Gastroesophageal sphincter (tissue), 4 donors: ENCODE data around the gene THTPA. TPM values are rescaled to one million over a fixed set of nuclear protein-coding genes. Genes with fewer than 3 reads are reported as not detected.
A peak's percentile ranks its signal among the peaks of the same experiment; 100 is the strongest.

Experiments used
- ATAC-seq: fragments of 150-250 bp; one replicate; pipeline ENCODE4 v1.9.1; 2016; ENCODE audit warnings: mild to moderate bottlenecking, moderate library complexity
- H3K27ac ChIP-seq, 4 donors: fragments of 200-600 bp; sonication (generic) in 3 of 4; 1 replicate in 3 of 4; 2 replicates in 1 of 4; pipeline ENCODE4 v1.5.1; 2016 to 2019
- H3K27me3 ChIP-seq: fragments of 200-600 bp; sonication (generic); one replicate; pipeline ENCODE4 v1.5.1; 2019
- H3K36me3 ChIP-seq, 2 donors: fragments of 200-600 bp; sonication (generic); one replicate each; pipeline ENCODE4 v1.5.1; 2019; ENCODE audit warnings: control low read depth in 1 of 2
- H3K4me1 ChIP-seq, 3 donors: fragments of 200-600 bp; sonication (generic); 1 replicate in 2 of 3; 2 replicates in 1 of 3; pipeline ENCODE4 v1.5.1; 2016 to 2019; ENCODE audit warnings: control low read depth in 2 of 3
- H3K4me3 ChIP-seq, 2 donors: fragments of 200-600 bp; sonication (generic); one replicate each; pipeline ENCODE4 v1.5.1; 2019; ENCODE audit warnings: mild to moderate bottlenecking in 1 of 2, moderate library complexity in 1 of 2
- H3K9me3 ChIP-seq, 3 donors: fragments of 200-600 bp; sonication (generic); one replicate each; pipeline ENCODE4 v1.5.1; 2017 to 2019; ENCODE audit warnings: control low read depth in 2 of 3
- EP300 ChIP-seq: sonication (generic); formaldehyde crosslinking; IDR thresholded peaks from one replicate; pipeline ENCODE4 v1.6.1; 2017; ENCODE audit warnings: antibody characterized with exemption, mild to moderate bottlenecking
- POLR2A ChIP-seq, 2 donors: fragments of 450-650 bp; IDR thresholded peaks; one replicate each; pipeline ENCODE4 v1.6.1; 2017; ENCODE audit warnings: antibody characterized with exemption in 2 of 2, mild to moderate bottlenecking in 2 of 2, moderate library complexity in 1 of 2
- POLR2AphosphoS5 ChIP-seq: sonication (generic); formaldehyde crosslinking; IDR thresholded peaks from one replicate; pipeline ENCODE4 v1.6.1; 2017; ENCODE audit warnings: antibody characterized with exemption
- WGBS, 2 donors: methylation state at CpG; one replicate each; pipeline ENCODE4 v1.1.5; 2018; ENCODE audit warnings: low coverage in 1 of 2; 5-methylcytosine and 5-hydroxymethylcytosine counted together
- total RNA-seq, 4 donors: library from RNA; depleted of rRNA; stranded (reverse); fragments of >200 nt; gene quantifications; one replicate each; pipeline ENCODE4 v1.1.0, GENCODE V29; 2016
- TF ChIP-seq, protein P1 (sequence below), 4 experiments: fragments of 200-600 bp in 2 of 4; fragments of 450-650 bp in 2 of 4; sonication (generic) in 1 of 4; IDR thresholded peaks; one replicate each; pipeline ENCODE4 v1.5.1; 2017 to 2019; ENCODE audit warnings: antibody characterized with exemption in 4 of 4, mild to moderate bottlenecking in 2 of 4, moderate library complexity in 2 of 4

Gene THTPA
- total RNA-seq, 4 donors from 2014 or later = 17.7 to 28.8 (median 21.3) TPM

DNA sequence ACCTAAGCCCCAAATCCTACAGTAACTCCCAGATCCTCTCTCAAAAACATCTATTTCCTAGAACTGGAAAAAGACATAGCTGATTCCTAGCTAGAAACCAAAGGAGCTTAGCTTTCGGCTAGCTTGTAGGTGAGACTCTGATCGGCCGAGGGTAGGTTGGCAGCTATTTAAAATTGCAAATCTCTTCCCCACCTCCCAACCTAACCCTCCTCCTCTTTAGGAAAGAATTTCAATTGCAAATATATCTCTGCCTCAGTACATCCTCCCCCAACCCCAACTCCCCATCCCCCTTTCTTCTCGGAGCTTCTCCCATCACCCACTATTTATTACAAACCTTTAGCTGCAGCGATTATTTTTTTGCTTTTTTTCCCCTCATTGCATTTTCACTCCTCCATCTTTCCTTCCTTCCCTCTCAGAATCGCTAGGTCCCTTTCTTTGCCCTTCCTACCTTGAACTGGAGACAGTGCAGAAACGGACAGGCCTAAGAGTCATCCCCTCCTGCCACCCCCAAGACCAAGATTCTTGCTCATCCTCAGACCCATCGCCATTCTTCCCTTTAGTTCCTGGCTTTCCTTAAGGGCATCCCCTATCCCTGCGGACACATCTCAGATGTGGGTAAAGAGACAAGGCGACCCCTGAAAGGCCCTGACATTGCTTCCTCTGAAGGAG lies 17.9 kb upstream of the THTPA start:
- H3K9me3 ChIP-seq = no peaks in the 10 kb centered on the region
- no peaks in the 10 kb centered on the region for H3K27me3 ChIP-seq
- TF ChIP-seq EP300 = no peak
- TF ChIP-seq, protein P1, sequence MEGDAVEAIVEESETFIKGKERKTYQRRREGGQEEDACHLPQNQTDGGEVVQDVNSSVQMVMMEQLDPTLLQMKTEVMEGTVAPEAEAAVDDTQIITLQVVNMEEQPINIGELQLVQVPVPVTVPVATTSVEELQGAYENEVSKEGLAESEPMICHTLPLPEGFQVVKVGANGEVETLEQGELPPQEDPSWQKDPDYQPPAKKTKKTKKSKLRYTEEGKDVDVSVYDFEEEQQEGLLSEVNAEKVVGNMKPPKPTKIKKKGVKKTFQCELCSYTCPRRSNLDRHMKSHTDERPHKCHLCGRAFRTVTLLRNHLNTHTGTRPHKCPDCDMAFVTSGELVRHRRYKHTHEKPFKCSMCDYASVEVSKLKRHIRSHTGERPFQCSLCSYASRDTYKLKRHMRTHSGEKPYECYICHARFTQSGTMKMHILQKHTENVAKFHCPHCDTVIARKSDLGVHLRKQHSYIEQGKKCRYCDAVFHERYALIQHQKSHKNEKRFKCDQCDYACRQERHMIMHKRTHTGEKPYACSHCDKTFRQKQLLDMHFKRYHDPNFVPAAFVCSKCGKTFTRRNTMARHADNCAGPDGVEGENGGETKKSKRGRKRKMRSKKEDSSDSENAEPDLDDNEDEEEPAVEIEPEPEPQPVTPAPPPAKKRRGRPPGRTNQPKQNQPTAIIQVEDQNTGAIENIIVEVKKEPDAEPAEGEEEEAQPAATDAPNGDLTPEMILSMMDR (IDR thresholded peaks at IDR 0.05) = no peak
- TF ChIP-seq POLR2AphosphoS5 = no peak
- no peak for TF ChIP-seq POLR2A (IDR thresholded peaks at IDR 0.05)
- no peak overlapping the region for H3K4me3 ChIP-seq
- no peak overlapping the region for H3K27ac ChIP-seq
- WGBS, 2 donors = 39 to 64% methylated on average over 4 to 10 of the region's 10 CpGs
- ATAC-seq = no peak
- H3K4me1 ChIP-seq = peaks cover 0 to 4% (median 0%) of the 10 kb centered on the region in 3 donors
- H3K36me3 ChIP-seq = peaks cover 0 to 20% of the 10 kb centered on the region in 2 donors

DNA sequence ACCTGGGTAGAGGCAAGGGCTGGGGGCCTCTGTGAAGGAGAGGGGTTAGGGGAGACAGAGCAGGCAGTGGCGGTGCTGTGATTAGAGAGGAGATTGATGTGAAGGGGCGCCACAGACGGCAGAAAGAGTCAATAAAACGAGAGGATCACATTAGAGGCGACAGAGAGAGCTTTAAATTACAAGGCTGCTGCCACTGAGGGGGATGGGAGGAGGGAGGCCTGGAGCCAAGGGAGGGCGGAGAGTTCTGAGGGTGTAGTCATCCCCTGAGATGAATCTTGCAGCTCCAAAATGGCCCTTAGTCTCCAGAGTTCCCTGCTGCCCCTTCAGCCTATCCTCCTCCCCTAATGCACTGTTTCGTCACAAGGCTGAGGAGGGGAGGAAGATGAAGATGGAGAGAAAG lies 17.3 kb upstream of the THTPA start:
- Histone ChIP-seq H3K27ac (no peak overlapping the region), H3K36me3 (peaks cover 0 to 14% of the 10 kb centered on the region in 2 donors), H3K4me1 (peaks cover 0 to 4% (median 0%) of the 10 kb centered on the region in 3 donors), H3K4me3 (no peak overlapping the region), H3K27me3 (no peaks in the 10 kb centered on the region), H3K9me3 (no peaks in the 10 kb centered on the region)
- ATAC-seq = no peak
- no peak for TF ChIP-seq EP300
- TF ChIP-seq POLR2A (IDR thresholded peaks at IDR 0.05) = no peak
- TF ChIP-seq, protein P1 (IDR thresholded peaks at IDR 0.05) = no peak
- TF ChIP-seq POLR2AphosphoS5 = no peak
- WGBS, 2 donors = 41% methylated on average over 6 to 7 of the region's 7 CpGs

DNA sequence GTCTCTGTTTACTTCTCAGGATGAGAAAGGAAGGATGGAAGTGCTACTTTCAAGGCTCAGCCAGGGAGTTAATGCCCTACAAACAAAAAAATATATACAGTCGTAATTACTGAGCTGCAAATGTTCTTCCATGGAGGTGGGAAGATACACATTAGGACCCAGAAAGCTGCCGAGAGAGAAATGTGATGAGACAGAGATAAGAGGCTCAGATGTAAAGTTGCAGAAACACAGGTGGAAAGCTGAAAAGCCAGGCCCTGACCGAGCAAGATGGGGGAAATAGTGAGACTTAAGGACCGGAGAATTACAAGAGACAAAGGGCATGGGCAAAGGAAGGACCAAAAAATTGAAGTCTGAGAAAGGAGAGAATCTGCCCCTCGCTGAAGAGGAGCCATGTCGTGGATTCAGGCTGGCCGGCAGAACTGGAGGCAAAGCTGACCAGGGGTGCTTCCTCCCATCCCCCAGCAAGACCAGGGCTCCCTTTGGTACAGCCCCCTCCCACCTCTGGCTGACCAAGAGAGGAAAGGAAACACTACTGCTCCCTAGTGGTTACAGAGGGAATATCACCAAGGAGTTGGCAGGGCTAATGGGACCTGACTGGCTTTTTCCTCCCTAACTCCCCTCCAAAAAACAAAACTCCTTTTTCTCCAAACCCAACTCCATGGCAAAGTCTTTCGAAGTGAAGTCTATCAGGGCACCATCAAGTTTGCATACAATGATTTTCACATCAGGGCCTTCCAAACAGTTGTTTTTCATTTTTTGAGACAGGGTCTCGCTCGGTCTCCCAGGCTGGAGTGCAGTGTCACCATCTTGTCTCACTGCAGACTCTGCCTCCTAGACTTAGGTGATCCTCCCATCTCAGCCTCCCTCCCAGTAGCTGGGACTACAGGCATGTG lies 16.6 kb upstream of the THTPA start:
- 38 to 41% methylated on average over 9 of the region's 10 CpGs for WGBS, 2 donors
- Histone ChIP-seq H3K36me3 (peaks cover 0 to 8% of the 10 kb centered on the region in 2 donors), H3K4me3 (no peak overlapping the region), H3K27ac (no peak overlapping the region), H3K4me1 (peaks cover 0 to 4% (median 0%) of the 10 kb centered on the region in 3 donors), H3K9me3 (no peaks in the 10 kb centered on the region), H3K27me3 (no peaks in the 10 kb centered on the region)
- ATAC-seq = no peak
- no peak for TF ChIP-seq POLR2A (IDR thresholded peaks at IDR 0.05)
- TF ChIP-seq, protein P1 (IDR thresholded peaks at IDR 0.05) = peak in 3 of 4 experiments; percentile 52 to 72 (median 53)

DNA sequence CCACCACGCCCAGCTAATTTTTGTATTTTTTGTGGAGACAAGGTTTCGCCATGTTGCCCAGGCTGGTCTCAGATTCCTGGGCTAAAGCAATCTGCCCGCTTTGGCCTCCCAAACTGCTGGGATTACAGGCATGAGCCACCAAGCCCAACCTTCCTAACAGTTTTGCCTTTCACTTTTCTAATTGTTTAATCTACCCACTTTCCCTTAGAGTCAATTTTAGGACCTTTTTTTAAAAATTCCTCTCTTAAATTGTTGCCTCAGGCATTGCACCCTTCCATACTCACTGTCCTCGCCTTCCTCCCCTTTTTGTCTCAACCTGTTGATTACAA lies 16.0 kb upstream of the THTPA start:
- no peaks in the 10 kb centered on the region for H3K27me3 ChIP-seq
- peaks cover 0 to 2% of the 10 kb centered on the region in 2 donors for H3K36me3 ChIP-seq
- peaks cover 0 to 10% (median 0%) of the 10 kb centered on the region in 3 donors for H3K4me1 ChIP-seq
- no peak overlapping the region for H3K4me3 ChIP-seq
- TF ChIP-seq POLR2A (IDR thresholded peaks at IDR 0.05) (no peak), POLR2AphosphoS5 (no peak), EP300 (no peak)
- TF ChIP-seq, protein P1 (IDR thresholded peaks at IDR 0.05) = no peak
- 82 to 83% methylated on average over 3 to 4 of the region's 4 CpGs for WGBS, 2 donors
- no peak overlapping the region for H3K27ac ChIP-seq
- H3K9me3 ChIP-seq = no peaks in the 10 kb centered on the region
- ATAC-seq = no peak

DNA sequence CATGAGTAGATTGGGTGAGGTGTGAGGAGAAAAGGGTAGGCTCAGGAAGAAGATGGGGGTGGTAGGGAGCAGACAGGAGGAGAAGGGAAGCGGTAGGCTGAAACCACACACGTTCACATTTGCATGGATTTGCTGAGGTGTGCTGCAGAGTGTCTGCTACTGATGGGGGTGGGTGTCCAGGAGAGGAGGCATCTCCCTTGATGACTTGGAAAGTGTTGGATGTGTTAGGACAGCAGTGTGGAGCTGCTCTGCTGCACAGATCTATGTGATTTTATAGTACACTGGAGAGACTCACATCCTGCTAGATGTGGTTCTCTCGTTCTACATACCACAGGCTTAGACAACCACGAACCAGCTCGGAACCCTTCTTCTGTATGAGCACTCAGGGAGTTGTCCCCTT lies 13.8 kb upstream of the THTPA start:
- WGBS, 2 donors = 71 to 77% methylated on average over 1 to 5 of the region's 5 CpGs
- Histone ChIP-seq H3K9me3 (no peaks in the 10 kb centered on the region), H3K4me1 (peaks cover 0 to 11% (median 0%) of the 10 kb centered on the region in 3 donors), H3K4me3 (no peak overlapping the region), H3K36me3 (no peaks in the 10 kb centered on the region), H3K27ac (no peak overlapping the region), H3K27me3 (no peaks in the 10 kb centered on the region)
- TF ChIP-seq, protein P1 (IDR thresholded peaks at IDR 0.05) = no peak
- ATAC-seq = no peak
